SU-DHL-6 (cell line): Measurements from ENCODE around the gene ATOX1.

Experiments
- EZH2phosphoT487 ChIP-seq: fragments of 200-600 bp; sonication (generic), shearing (Covaris generic); conservative IDR thresholded peaks from 2 replicates; pipeline ENCODE4 v1.6.1; 2018; ENCODE audit warnings: mild to moderate bottlenecking, antibody characterized with exemption, low read length, moderate library complexity, mixed read lengths
- TF ChIP-seq, protein P1 (sequence below): fragments of 200-600 bp; sonication (generic); IDR thresholded peaks from one replicate; pipeline ENCODE4 v1.5.1; 2017; ENCODE audit warnings: antibody characterized with exemption, mild to moderate bottlenecking, low read length, moderate library complexity; ENCODE audit not compliant: insufficient read depth, poor library complexity, severe bottlenecking

DNA sequence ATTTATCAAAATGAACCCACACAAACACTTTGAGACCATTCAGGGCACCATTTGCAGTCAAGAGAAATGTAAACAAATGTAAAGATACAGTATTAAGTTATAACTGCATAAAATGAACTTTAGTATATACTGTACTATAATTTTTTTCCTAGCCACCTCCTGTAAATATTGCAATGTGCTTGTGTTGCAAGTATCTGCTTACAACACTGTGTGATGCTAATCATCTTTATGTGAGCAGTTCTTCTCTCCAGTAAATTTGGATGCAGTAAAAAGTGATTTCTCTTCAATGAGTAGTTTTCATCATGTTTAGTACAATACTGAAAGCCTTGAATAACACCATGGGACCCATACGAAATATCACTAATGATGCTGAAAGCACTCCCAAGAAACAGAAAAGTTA is 22.8 kb upstream of the ATOX1 start:
- TF ChIP-seq, protein P1, sequence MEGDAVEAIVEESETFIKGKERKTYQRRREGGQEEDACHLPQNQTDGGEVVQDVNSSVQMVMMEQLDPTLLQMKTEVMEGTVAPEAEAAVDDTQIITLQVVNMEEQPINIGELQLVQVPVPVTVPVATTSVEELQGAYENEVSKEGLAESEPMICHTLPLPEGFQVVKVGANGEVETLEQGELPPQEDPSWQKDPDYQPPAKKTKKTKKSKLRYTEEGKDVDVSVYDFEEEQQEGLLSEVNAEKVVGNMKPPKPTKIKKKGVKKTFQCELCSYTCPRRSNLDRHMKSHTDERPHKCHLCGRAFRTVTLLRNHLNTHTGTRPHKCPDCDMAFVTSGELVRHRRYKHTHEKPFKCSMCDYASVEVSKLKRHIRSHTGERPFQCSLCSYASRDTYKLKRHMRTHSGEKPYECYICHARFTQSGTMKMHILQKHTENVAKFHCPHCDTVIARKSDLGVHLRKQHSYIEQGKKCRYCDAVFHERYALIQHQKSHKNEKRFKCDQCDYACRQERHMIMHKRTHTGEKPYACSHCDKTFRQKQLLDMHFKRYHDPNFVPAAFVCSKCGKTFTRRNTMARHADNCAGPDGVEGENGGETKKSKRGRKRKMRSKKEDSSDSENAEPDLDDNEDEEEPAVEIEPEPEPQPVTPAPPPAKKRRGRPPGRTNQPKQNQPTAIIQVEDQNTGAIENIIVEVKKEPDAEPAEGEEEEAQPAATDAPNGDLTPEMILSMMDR = no peak
- TF ChIP-seq EZH2phosphoT487 = no peak
